Caco-2 (cell line): ENCODE data around the gene TRAPPC14. TPM values are rescaled to one million over a fixed set of nuclear protein-coding genes. Genes with fewer than 3 reads are reported as not detected.

Source experiments
- BruUV-seq: library from RNA; stranded (reverse); fragments of 400-500 nt; replicated peaks from 2 replicates; lab custom pipeline; 2021; lab: Mats Ljungman, UMichigan
- CTCF ChIA-PET: fragments of 300-600 bp; sonication (Branson Sonifier 250); formaldehyde crosslinking; loops from one replicate; lab custom pipeline; 2022; ENCODE audit warnings: antibody characterized with exemption; lab: Charles Lee
- POLR2A ChIA-PET: fragments of 300-600 bp; sonication (Branson Sonifier 250); formaldehyde crosslinking; loops from one replicate; lab custom pipeline; 2022; ENCODE audit warnings: antibody characterized with exemption; lab: Charles Lee
- DNase-seq, 2 experiments: peaks; one replicate each; pipeline versions ENCODE4 v3.0.0 to v3.0.0-alpha.2; 2020 to 2022
- H3K27me3 ChIP-seq: replicated peaks from 2 replicates; pipeline ENCODE4 v1.6.0; 2011; ENCODE audit warnings: low read length; ENCODE audit not compliant: control insufficient read depth, insufficient read depth
- H3K36me3 ChIP-seq: 2 replicates; pipeline ENCODE4 v1.5.1; 2011; ENCODE audit warnings: low read length; ENCODE audit not compliant: control insufficient read depth, insufficient read depth
- H3K4me1 ChIP-seq: fragments of 250-450 bp; sonication (Bioruptor Pico); 2 replicates; pipeline ENCODE4 v1.5.1; 2020; ENCODE audit warnings: mild to moderate bottlenecking
- H3K4me3 ChIP-seq: 2 replicates; pipeline ENCODE4 v1.5.1; 2011; ENCODE audit warnings: low read depth, mild to moderate bottlenecking, control low read depth, low read length
- H3K9me3 ChIP-seq: fragments of 250-450 bp; sonication (Bioruptor Pico); 2 replicates; pipeline ENCODE4 v1.5.1; 2020; ENCODE audit warnings: mild to moderate bottlenecking, moderate library complexity
- H3K27ac Mint-ChIP-seq: one replicate; pipeline ENCODE4 v1.8.0; 2022; ENCODE audit warnings: mixed read lengths; ENCODE audit not compliant: unreplicated experiment
- H3K27me3 Mint-ChIP-seq: one replicate; pipeline ENCODE4 v1.8.0; 2022; ENCODE audit warnings: mixed read lengths; ENCODE audit not compliant: insufficient read depth, unreplicated experiment
- H3K36me3 Mint-ChIP-seq: one replicate; pipeline ENCODE4 v1.8.0; 2022; ENCODE audit warnings: mild to moderate bottlenecking, mixed read lengths; ENCODE audit not compliant: insufficient read depth, unreplicated experiment
- H3K4me1 Mint-ChIP-seq: one replicate; pipeline ENCODE4 v1.8.0; 2022; ENCODE audit warnings: low read depth, mixed read lengths; ENCODE audit not compliant: unreplicated experiment
- H3K4me3 Mint-ChIP-seq: one replicate; pipeline ENCODE4 v1.8.0; 2022; ENCODE audit warnings: mild to moderate bottlenecking, moderate library complexity, mixed read lengths; ENCODE audit not compliant: unreplicated experiment
- H3K9me3 Mint-ChIP-seq: one replicate; pipeline ENCODE4 v1.8.0; 2022; ENCODE audit warnings: mixed read lengths; ENCODE audit not compliant: unreplicated experiment
- CTCF ChIP-seq, 2 experiments: fragments of 200-600 bp in 1 of 2; IDR thresholded peaks; 1 replicate in 1 of 2; 2 replicates in 1 of 2; pipeline versions ENCODE4 v1.5.1 to v1.8.0; 2011 to 2022; ENCODE audit warnings: antibody characterized with exemption in 1 of 2, control low read depth in 1 of 2, inconsistent platforms in 1 of 2, low read depth in 1 of 2, low read length in 1 of 2, mild to moderate bottlenecking in 1 of 2, moderate library complexity in 1 of 2; ENCODE audit not compliant: insufficient read depth in 1 of 2, severe bottlenecking in 1 of 2, unreplicated experiment in 1 of 2
- intact Hi-C: fragments of 100-400 bp; cut with micrococcal nuclease; formaldehyde crosslinking; loops from one replicate; pipeline ENCODE4 v1.10.0; 2022; ENCODE audit not compliant: unreplicated experiment
- total RNA-seq: library from RNA; stranded (reverse); gene quantifications from 2 replicates; pipeline ENCODE4 v1.2.3, GENCODE V29; 2022

TRAPPC14 gene
- total RNA-seq, 1 experiment from 2014 or later: 23.2 TPM

GRCh38 chr7:100175296-100175935, 16.9 kb upstream of the TRAPPC14 start:
- Mint-ChIP-seq H3K4me3 (peak overlapping the region; percentile 18), H3K27me3 (no peaks in the 10 kb centered on the region), H3K36me3 (peaks cover 7% of the 10 kb centered on the region), H3K4me1 (peaks cover 17% of the 10 kb centered on the region), H3K27ac (no peak overlapping the region), H3K9me3 (no peaks in the 10 kb centered on the region)
- DNase-seq: no peak
- Histone ChIP-seq H3K27me3 (no peaks in the 10 kb centered on the region), H3K9me3 (no peaks in the 10 kb centered on the region), H3K4me1 (peaks cover 4% of the 10 kb centered on the region), H3K4me3 (no peak overlapping the region), H3K36me3 (no peaks in the 10 kb centered on the region)
- intact Hi-C loops: no loop called here
- ChIA-PET CTCF (no interaction called here), POLR2A (no interaction called here)
- no peak for TF ChIP-seq CTCF (IDR thresholded peaks at IDR 0.05; ENCODE audit: insufficient read depth in 1 of 2, low read depth in 1 of 2, low read length in 1 of 2, severe bottlenecking in 1 of 2, unreplicated experiment in 1 of 2)
- BruUV-seq: no TSS peak

GRCh38 chr7:100174582-100174981, 16.1 kb upstream of the TRAPPC14 start:
- intact Hi-C loops: no loop called here
- Mint-ChIP-seq H3K4me3 (no peak overlapping the region), H3K36me3 (peaks cover 7% of the 10 kb centered on the region), H3K9me3 (no peaks in the 10 kb centered on the region), H3K4me1 (peaks cover 20% of the 10 kb centered on the region), H3K27me3 (no peaks in the 10 kb centered on the region), H3K27ac (no peak overlapping the region)
- no peaks in the 10 kb centered on the region for H3K9me3 ChIP-seq
- BruUV-seq: no TSS peak
- ChIA-PET CTCF (no interaction called here), POLR2A (no interaction called here)
- no peak overlapping the region for H3K4me3 ChIP-seq
- H3K36me3 ChIP-seq: no peaks in the 10 kb centered on the region
- peaks cover 4% of the 10 kb centered on the region for H3K4me1 ChIP-seq
- DNase-seq: no peak
- H3K27me3 ChIP-seq: no peaks in the 10 kb centered on the region
- no peak for TF ChIP-seq CTCF (IDR thresholded peaks at IDR 0.05; ENCODE audit: insufficient read depth in 1 of 2, low read depth in 1 of 2, low read length in 1 of 2, severe bottlenecking in 1 of 2, unreplicated experiment in 1 of 2)

GRCh38 chr7:100173806-100174495, 15.4 kb upstream of the TRAPPC14 start:
- Histone ChIP-seq H3K36me3 (no peaks in the 10 kb centered on the region), H3K4me3 (no peak overlapping the region), H3K4me1 (peaks cover 4% of the 10 kb centered on the region), H3K27me3 (no peaks in the 10 kb centered on the region), H3K9me3 (no peaks in the 10 kb centered on the region)
- Mint-ChIP-seq H3K4me3 (no peak overlapping the region), H3K9me3 (no peaks in the 10 kb centered on the region), H3K27me3 (no peaks in the 10 kb centered on the region), H3K4me1 (peaks cover 20% of the 10 kb centered on the region), H3K27ac (no peak overlapping the region), H3K36me3 (peaks cover 7% of the 10 kb centered on the region)
- BruUV-seq: no TSS peak
- intact Hi-C loops: no loop called here
- no peak for TF ChIP-seq CTCF (IDR thresholded peaks at IDR 0.05; ENCODE audit: insufficient read depth in 1 of 2, low read depth in 1 of 2, low read length in 1 of 2, severe bottlenecking in 1 of 2, unreplicated experiment in 1 of 2)
- ChIA-PET CTCF (no interaction called here), POLR2A (no interaction called here)
- no peak for DNase-seq
